Retinal pigment epithelial cell (primary cell): ENCODE measurements around the gene RALY.

Source experiments
- DNase-seq: peaks from one replicate; pipeline ENCODE4 v3.0.0-alpha.2; 2010; ENCODE audit warnings: low read depth
- H3K4me3 ChIP-seq: 2 replicates; pipeline ENCODE4 v1.5.1; 2011; ENCODE audit warnings: mild to moderate bottlenecking, low read length, control low read depth, moderate library complexity
- TF ChIP-seq, protein P1 (sequence below): conservative IDR thresholded peaks from 2 replicates; pipeline ENCODE4 v1.5.1; 2011; ENCODE audit warnings: low read depth, low read length, control low read depth, inconsistent platforms

RALY gene

DNA sequence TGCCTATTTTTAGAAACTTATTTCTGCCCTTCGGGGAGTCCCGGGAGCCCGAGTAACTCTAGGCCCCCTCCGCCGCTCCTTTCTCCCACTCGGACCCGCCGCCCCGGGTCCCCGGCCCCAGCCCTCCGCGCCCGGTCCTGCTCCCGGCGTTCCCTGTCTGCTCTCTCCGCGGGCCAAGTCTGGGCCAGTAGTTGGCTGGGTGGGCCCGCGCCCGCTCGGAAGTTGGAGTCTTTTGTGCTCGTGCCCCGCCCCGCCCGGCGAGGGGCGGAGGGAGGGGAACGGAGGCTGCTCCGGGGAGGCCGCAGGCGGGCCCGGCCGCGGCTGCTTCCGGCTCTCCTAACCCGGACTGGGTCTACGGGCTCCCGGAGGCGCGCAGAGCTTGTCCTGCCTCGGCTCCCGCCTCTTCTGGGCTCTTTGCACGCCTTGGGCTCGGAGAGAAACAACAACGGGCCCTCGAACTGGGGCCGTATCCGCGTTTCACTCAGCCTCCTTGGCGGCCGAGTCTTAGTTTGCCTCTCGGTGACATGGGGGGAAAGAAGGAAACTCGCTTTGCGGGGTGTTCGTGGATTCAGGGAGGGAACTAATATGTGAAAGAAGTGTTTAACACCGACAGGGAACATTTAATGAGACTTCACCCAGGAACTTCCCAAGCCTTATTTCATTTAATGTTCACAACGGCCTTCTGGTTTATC lies 657 bp downstream of the RALY start:
- TF ChIP-seq, protein P1, sequence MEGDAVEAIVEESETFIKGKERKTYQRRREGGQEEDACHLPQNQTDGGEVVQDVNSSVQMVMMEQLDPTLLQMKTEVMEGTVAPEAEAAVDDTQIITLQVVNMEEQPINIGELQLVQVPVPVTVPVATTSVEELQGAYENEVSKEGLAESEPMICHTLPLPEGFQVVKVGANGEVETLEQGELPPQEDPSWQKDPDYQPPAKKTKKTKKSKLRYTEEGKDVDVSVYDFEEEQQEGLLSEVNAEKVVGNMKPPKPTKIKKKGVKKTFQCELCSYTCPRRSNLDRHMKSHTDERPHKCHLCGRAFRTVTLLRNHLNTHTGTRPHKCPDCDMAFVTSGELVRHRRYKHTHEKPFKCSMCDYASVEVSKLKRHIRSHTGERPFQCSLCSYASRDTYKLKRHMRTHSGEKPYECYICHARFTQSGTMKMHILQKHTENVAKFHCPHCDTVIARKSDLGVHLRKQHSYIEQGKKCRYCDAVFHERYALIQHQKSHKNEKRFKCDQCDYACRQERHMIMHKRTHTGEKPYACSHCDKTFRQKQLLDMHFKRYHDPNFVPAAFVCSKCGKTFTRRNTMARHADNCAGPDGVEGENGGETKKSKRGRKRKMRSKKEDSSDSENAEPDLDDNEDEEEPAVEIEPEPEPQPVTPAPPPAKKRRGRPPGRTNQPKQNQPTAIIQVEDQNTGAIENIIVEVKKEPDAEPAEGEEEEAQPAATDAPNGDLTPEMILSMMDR = no peak
- H3K4me3 ChIP-seq = peak overlapping the region; percentile 91
- no peak for DNase-seq

DNA sequence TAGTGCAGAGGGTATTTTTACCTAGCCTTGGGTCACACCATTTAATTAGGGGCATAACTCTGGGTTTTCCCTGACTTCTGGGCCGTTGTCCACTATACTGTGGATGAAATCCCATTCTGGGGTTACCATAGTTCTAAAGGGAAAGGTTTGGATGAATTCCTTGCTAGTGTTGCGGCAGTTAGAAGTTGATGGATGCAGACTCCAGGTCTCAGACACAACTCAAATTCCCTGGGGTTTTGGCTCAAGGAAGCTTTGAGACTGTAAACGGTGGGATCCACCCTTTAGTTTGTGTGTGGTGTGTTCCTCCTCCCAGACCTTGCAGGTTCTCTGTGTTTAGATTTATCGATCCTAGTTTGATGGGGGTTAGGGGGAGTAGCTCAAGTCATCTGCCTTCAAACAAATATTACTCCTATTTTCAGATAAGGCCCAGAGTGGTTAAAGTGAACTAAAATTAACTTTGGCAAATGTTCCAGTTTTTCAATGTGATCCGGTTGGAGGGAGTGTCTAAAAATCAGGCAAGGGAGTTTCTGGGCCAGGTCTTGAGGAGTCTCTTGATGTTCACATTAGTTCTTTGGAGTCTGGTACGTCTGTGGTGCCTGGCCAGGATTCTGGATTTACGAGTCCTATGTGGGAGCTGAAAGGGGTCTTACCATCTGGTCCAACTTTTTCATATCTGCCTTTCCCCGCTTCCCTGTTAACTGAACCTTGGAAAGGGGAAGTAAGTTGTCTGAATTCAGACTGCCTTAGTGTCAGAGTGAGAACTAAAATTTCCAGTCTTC lies 1.5 kb downstream of the RALY start:
- peak overlapping the region; percentile 91 for H3K4me3 ChIP-seq
- DNase-seq = no peak
- TF ChIP-seq, protein P1 = no peak

DNA sequence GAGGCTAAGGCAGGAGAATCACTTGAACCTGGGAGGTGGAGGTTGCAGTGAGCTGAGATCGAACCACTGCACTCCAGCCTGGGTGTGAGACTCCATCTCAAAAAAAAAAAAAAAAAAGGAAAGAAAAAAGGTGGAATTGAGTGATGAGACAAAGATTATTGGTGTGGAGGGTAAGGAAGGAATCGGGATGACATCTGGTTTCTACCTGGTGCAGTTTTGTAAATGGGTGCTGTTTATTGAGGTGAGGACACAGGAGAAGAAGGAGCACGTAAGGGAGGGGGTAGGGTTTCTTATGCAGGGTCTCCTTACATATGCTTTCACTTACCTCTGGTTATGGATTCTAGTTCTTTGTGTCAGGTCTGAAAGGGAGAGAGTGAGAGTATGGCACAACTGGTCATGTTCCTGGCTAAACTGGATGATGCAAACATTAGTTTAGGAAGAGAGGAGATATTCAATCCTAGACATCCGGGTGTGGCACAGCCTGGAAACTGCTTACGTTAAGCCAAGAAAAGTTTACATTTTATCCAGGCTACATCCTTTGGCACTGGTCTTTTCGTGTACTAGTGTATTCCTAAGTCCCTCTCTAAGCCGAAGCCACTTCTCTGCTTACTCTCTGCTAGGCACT lies 5.4 kb downstream of the RALY start:
- no peak overlapping the region for H3K4me3 ChIP-seq
- DNase-seq = no peak
- TF ChIP-seq, protein P1 = no peak

DNA sequence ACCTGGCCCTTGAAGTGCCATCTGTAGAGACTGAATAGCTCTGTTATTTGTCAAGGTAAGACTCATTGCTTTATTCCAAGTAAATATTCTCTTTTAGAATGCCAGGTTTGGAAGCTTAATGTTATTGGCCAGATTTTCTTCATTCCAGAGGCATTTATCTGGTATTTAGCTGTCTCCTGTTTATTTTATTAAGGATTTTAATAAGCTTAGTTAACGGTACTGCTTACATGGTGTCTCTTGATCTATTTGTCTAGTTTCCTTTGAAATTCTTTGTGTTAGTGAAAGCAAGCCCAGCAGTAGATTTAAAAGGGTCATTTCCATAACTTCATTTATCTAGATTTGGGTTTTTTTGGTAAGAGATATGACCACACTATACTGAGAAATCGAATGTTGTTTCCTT lies 7.7 kb downstream of the RALY start:
- TF ChIP-seq, protein P1 = no peak
- no peak overlapping the region for H3K4me3 ChIP-seq

GRCh38 chr20:34004227-34004626 lies 10.5 kb downstream of the RALY start:
- no peak overlapping the region for H3K4me3 ChIP-seq
- DNase-seq = no peak
- TF ChIP-seq, protein P1 = no peak

More for the DNA sequence above, 7.7 kb downstream of the RALY start:
- DNase-seq = no peak

- TF ChIP-seq, protein P1 = no peak
- no peak for DNase-seq
- H3K4me3 ChIP-seq = no peak overlapping the region
These were observed 11.2 kb downstream of the RALY start for GRCh38 chr20:34004790-34005457.
